Brain microvascular endothelial cell (primary cell): ENCODE data around the gene C6orf120.

Experiments
- DNase-seq: peaks from one replicate; pipeline ENCODE4 v3.0.0-alpha.2; 2020
- H3K27ac ChIP-seq: fragments of 250-450 bp; sonication (Bioruptor Pico); 2 replicates; pipeline ENCODE4 v1.5.1; 2020; ENCODE audit warnings: mild to moderate bottlenecking, moderate library complexity
- H3K27me3 ChIP-seq: fragments of 250-450 bp; sonication (Bioruptor Pico); replicated peaks from 2 replicates; pipeline ENCODE4 v1.5.1; 2020; ENCODE audit warnings: mild to moderate bottlenecking
- H3K36me3 ChIP-seq: fragments of 250-450 bp; sonication (Bioruptor Pico); replicated peaks from 2 replicates; pipeline ENCODE4 v1.5.1; 2020; ENCODE audit warnings: mild to moderate bottlenecking
- H3K4me3 ChIP-seq: 2 replicates; pipeline ENCODE4 v1.5.1; 2011; ENCODE audit warnings: low read depth, mild to moderate bottlenecking, control low read depth, low read length, moderate library complexity
- CTCF ChIP-seq: IDR thresholded peaks from 2 replicates; pipeline ENCODE4 v1.5.1; 2011; ENCODE audit warnings: low read depth, mild to moderate bottlenecking, moderate library complexity, low read length, control low read depth, inconsistent platforms; ENCODE audit errors: missing control alignments
- in situ Hi-C: cut with HindIII; loops from 2 replicates; pipeline ENCODE4 v1.10.0; 2017; ENCODE audit warnings: low sequenced_read_pairs, low pct_ligation_motif_present

The C6orf120 gene

GRCh38 chr6:169657284-169657610, 44.7 kb upstream of the C6orf120 start:
- H3K36me3 ChIP-seq: peaks cover 20% of the 10 kb centered on the region
- no peak for DNase-seq
- H3K27me3 ChIP-seq: no peaks in the 10 kb centered on the region
- H3K27ac ChIP-seq: no peak overlapping the region
- TF ChIP-seq CTCF: no peak
- in situ Hi-C loops: no loop called here
- H3K4me3 ChIP-seq: no peak overlapping the region

- TF ChIP-seq CTCF: no peak
- DNase-seq: no peak
- H3K36me3 ChIP-seq: peaks cover 32% of the 10 kb centered on the region
- no peak overlapping the region for H3K27ac ChIP-seq
- no peaks in the 10 kb centered on the region for H3K27me3 ChIP-seq
- in situ Hi-C loops: no loop called here
- no peak overlapping the region for H3K4me3 ChIP-seq
Measured at GRCh38 chr6:169659820-169660610, 41.9 kb upstream of the C6orf120 start.

- Histone ChIP-seq H3K36me3 (peaks cover 32% of the 10 kb centered on the region), H3K27ac (no peak overlapping the region), H3K27me3 (no peaks in the 10 kb centered on the region), H3K4me3 (no peak overlapping the region)
- no peak for TF ChIP-seq CTCF
- in situ Hi-C loops: no loop called here
- no peak for DNase-seq
Measured at GRCh38 chr6:169660751-169661390, 41.1 kb upstream of the C6orf120 start.

- Histone ChIP-seq H3K36me3 (peaks cover 32% of the 10 kb centered on the region), H3K27me3 (no peaks in the 10 kb centered on the region), H3K4me3 (no peak overlapping the region), H3K27ac (no peak overlapping the region)
- DNase-seq: no peak
- in situ Hi-C loops: no loop called here
- no peak for TF ChIP-seq CTCF
Measured at GRCh38 chr6:169661391-169661756, 40.6 kb upstream of the C6orf120 start.

- no peak for DNase-seq
- Histone ChIP-seq H3K27ac (no peak overlapping the region), H3K27me3 (no peaks in the 10 kb centered on the region), H3K36me3 (peaks cover 34% of the 10 kb centered on the region), H3K4me3 (no peak overlapping the region)
- in situ Hi-C loops: no loop called here
- no peak for TF ChIP-seq CTCF
Measured at GRCh38 chr6:169663468-169663867, 38.5 kb upstream of the C6orf120 start.
